Measurements from ENCODE around the gene STH. TPM values are rescaled to one million over a fixed set of nuclear protein-coding genes. Genes with fewer than 3 reads are reported as not detected.
"Not testable (repeated sequence)": the region's sequence is repeated elsewhere in the genome, so short reads cannot be mapped to it uniquely, and the experiment has no call there.

The STH gene
- total and polyA plus RNA-seq, 7 donors, result not detected

DNA sequence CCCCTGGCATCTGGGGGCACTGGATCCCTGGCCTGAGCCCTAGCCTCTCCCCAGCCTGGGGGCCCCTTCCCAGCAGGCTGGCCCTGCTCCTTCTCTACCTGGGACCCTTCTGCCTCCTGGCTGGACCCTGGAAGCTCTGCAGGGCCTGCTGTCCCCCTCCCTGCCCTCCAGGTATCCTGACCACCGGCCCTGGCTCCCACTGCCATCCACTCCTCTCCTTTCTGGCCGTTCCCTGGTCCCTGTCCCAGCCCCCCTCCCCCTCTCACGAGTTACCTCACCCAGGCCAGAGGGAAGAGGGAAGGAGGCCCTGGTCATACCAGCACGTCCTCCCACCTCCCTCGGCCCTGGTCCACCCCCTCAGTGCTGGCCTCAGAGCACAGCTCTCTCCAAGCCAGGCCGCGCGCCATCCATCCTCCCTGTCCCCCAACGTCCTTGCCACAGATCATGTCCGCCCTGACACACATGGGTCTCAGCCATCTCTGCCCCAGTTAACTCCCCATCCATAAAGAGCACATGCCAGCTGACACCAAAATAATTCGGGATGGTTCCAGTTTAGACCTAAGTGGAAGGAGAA, 13.5 kb downstream of the STH start:
- H3K36me3 ChIP-seq, result no peaks in the 10 kb centered on the region
- H3K9me3 ChIP-seq, result no peaks in the 10 kb centered on the region
- 85 to 87% methylated on average over 11 of the region's 11 CpGs for WGBS, 2 donors
- TF ChIP-seq POLR2A (IDR thresholded peaks at IDR 0.05) (no peak), POLR2AphosphoS5 (IDR thresholded peaks at IDR 0.05) (no peak), EP300 (IDR thresholded peaks at IDR 0.05) (no peak)
- no peak overlapping the region for H3K4me3 ChIP-seq
- H3K4me1 ChIP-seq, result no peaks in the 10 kb centered on the region
- no peaks in the 10 kb centered on the region for H3K27me3 ChIP-seq
- DNase-seq, result no peak
- intact Hi-C loops (cut with DNase I), result no loop called here
- no peak overlapping the region for H3K27ac ChIP-seq

- TF ChIP-seq, protein P1, sequence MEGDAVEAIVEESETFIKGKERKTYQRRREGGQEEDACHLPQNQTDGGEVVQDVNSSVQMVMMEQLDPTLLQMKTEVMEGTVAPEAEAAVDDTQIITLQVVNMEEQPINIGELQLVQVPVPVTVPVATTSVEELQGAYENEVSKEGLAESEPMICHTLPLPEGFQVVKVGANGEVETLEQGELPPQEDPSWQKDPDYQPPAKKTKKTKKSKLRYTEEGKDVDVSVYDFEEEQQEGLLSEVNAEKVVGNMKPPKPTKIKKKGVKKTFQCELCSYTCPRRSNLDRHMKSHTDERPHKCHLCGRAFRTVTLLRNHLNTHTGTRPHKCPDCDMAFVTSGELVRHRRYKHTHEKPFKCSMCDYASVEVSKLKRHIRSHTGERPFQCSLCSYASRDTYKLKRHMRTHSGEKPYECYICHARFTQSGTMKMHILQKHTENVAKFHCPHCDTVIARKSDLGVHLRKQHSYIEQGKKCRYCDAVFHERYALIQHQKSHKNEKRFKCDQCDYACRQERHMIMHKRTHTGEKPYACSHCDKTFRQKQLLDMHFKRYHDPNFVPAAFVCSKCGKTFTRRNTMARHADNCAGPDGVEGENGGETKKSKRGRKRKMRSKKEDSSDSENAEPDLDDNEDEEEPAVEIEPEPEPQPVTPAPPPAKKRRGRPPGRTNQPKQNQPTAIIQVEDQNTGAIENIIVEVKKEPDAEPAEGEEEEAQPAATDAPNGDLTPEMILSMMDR (IDR thresholded peaks at IDR 0.05), result no peak
- no peak for TF ChIP-seq POLR2A (IDR thresholded peaks at IDR 0.05)
- no peak for TF ChIP-seq EP300 (IDR thresholded peaks at IDR 0.05)
- TF ChIP-seq POLR2AphosphoS5 (IDR thresholded peaks at IDR 0.05), result no peak
- intact Hi-C loops (cut with DNase I), result no loop called here
- H3K9me3 ChIP-seq, result no peaks in the 10 kb centered on the region
- H3K4me3 ChIP-seq, result no peak overlapping the region
- H3K36me3 ChIP-seq, result no peaks in the 10 kb centered on the region
- no peaks in the 10 kb centered on the region for H3K27me3 ChIP-seq
- no peaks in the 10 kb centered on the region for H3K4me1 ChIP-seq
- H3K27ac ChIP-seq, result no peak overlapping the region
- no peak for DNase-seq
- 93% methylated on average over 7 of the region's 7 CpGs for WGBS, 2 donors
Observed at GRCh38 chr17:46013127-46013501, 14.1 kb downstream of the STH start.

DNA sequence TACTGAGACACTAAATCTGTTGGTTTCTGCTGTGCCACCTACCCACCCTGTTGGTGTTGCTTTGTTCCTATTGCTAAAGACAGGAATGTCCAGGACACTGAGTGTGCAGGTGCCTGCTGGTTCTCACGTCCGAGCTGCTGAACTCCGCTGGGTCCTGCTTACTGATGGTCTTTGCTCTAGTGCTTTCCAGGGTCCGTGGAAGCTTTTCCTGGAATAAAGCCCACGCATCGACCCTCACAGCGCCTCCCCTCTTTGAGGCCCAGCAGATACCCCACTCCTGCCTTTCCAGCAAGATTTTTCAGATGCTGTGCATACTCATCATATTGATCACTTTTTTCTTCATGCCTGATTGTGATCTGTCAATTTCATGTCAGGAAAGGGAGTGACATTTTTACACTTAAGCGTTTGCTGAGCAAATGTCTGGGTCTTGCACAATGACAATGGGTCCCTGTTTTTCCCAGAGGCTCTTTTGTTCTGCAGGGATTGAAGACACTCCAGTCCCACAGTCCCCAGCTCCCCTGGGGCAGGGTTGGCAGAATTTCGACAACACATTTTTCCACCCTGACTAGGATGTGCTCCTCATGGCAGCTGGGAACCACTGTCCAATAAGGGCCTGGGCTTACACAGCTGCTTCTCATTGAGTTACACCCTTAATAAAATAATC, 14.6 kb downstream of the STH start:
- intact Hi-C loops (cut with DNase I), result no loop called here
- 87 to 90% methylated on average over 9 of the region's 9 CpGs for WGBS, 2 donors
- no peak for DNase-seq
- no peaks in the 10 kb centered on the region for H3K4me1 ChIP-seq
- TF ChIP-seq POLR2AphosphoS5 (IDR thresholded peaks at IDR 0.05), result no peak
- no peak for TF ChIP-seq EP300 (IDR thresholded peaks at IDR 0.05)
- TF ChIP-seq POLR2A (IDR thresholded peaks at IDR 0.05), result no peak
- TF ChIP-seq, protein P1 (IDR thresholded peaks at IDR 0.05), result no peak
- H3K9me3 ChIP-seq, result no peaks in the 10 kb centered on the region
- H3K27me3 ChIP-seq, result no peaks in the 10 kb centered on the region
- H3K27ac ChIP-seq, result no peak overlapping the region
- no peaks in the 10 kb centered on the region for H3K36me3 ChIP-seq
- no peak overlapping the region for H3K4me3 ChIP-seq

DNA sequence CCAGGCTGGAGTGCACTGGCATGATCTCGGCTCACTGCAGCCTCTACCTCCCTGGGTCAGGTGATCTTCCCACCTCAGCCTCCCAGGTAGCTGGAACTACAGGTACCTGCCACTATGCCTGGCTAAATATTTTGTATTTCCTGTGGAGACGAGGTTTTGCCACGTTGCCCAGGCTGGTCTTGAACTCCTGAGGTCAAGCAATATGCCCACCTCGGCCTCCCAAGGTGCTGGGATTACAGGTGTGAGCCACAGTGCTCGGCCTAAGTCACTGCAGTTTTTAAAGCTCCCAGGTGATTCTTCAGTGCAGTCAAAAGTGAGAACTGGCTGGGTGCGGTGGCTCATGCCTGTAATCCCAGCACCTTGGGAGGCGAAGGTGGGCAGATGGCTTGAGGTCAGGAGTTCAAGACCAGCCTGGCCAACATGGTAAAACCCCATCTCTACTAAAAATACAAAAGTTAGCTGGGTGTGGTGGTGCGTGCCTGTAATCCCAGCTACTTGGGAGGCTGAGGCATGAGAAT, 20.4 kb downstream of the STH start:
- H3K36me3 ChIP-seq; H3K4me1 ChIP-seq; H3K9me3 ChIP-seq; H3K4me3 ChIP-seq; H3K27me3 ChIP-seq; H3K27ac ChIP-seq; intact Hi-C loops (cut with DNase I): not testable (repeated sequence)
- peak; percentile 46 for DNase-seq
- WGBS, 2 donors, result 95 to 97% methylated on average over 8 of the region's 8 CpGs

DNA sequence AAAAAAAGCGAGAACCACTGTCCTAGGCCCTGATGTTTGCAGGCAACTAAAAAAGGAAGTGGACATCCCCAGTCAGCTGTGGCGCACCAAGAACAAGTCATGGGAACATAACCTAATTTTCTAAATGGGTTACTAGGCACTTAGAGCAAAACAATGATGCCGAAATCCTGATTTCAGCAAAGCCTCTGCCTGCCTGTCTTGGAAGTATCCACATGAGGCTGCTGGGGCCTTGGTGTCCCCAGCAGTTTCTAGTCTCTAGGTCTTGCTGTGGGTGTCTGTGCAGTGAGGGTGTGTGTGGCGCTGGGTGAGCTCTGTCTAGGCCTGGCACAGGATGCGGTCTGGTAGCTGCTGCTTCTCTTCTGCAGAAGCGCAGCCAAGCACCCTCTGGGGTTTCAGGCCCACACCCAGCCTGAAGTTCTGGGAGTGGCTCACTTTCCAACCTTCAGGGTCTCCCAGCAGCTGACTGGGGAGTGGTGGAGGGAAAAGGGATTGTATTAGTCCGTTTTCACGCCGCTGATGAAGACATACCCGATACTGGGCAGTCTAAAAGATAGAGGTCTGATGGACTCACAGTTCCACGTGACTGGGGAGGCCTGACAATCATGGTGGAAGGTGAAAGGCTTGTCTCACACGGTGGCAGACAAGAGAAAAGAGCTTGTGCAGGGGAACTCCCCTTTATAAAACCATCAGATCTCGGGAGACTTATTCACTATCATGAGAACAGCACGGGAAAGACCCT, 21.1 kb downstream of the STH start:
- H3K9me3 ChIP-seq, result no peaks in the 10 kb centered on the region
- no peaks in the 10 kb centered on the region for H3K4me1 ChIP-seq
- H3K27ac ChIP-seq, result no peak overlapping the region
- TF ChIP-seq POLR2AphosphoS5 (IDR thresholded peaks at IDR 0.05), result no peak
- no peak for TF ChIP-seq EP300 (IDR thresholded peaks at IDR 0.05)
- TF ChIP-seq POLR2A (IDR thresholded peaks at IDR 0.05), result no peak
- TF ChIP-seq, protein P1 (IDR thresholded peaks at IDR 0.05), result no peak
- no peaks in the 10 kb centered on the region for H3K27me3 ChIP-seq
- H3K4me3 ChIP-seq, result no peak overlapping the region
- WGBS, 2 donors, result 83 to 89% methylated on average over 14 of the region's 14 CpGs
- H3K36me3 ChIP-seq, result peaks cover 0 to 9% (median 0%) of the 10 kb centered on the region in 4 donors
- DNase-seq, result peak; percentile 50
- intact Hi-C loops (cut with DNase I), result no loop called here

All from sigmoid colon (tissue), 7 donors.